HCT116 (cell line): ENCODE results near the gene TPD52L2. TPM values are rescaled to one million over a fixed set of nuclear protein-coding genes. Genes with fewer than 3 reads are reported as not detected.

Source experiments
- ATAC-seq: fragments of 200-7000 bp; cut with Tn5 transposase; 2 replicates; pipeline ENCODE4 v1.9.1; 2020; ENCODE audit warnings: mild to moderate bottlenecking, moderate library complexity
- BruUV-seq: library from RNA; stranded (reverse); fragments of 400-500 nt; replicated peaks from 2 replicates; lab custom pipeline; 2021; lab: Mats Ljungman, UMichigan
- CTCF ChIA-PET: fragments of 300-600 bp; sonication (Branson Sonifier 250); formaldehyde crosslinking; loops from one replicate; lab custom pipeline; 2021; ENCODE audit warnings: antibody characterized with exemption; lab: Charles Lee
- POLR2A ChIA-PET: fragments of 300-600, 350-600 bp; sonication (Branson Sonifier 250); formaldehyde crosslinking; loops from one replicate; lab custom pipeline; 2021; ENCODE audit warnings: antibody characterized with exemption; lab: Charles Lee
- RAD21 ChIA-PET, 2 experiments: fragments of 300-600 bp; sonication (Branson Sonifier 250); formaldehyde crosslinking; loops; one replicate each; lab custom pipeline; 2023; ENCODE audit warnings: low total read pairs in 2 of 2; ENCODE audit not compliant: uncharacterized antibody in 2 of 2, unreplicated experiment in 2 of 2, low non-redundant PET in 1 of 2; lab: Charles Lee
- DNase-seq: peaks from one replicate; pipeline ENCODE4 v3.0.0-alpha.2; 2010; ENCODE audit warnings: low read depth, low spot score
- H2AFZ ChIP-seq: fragments of 200-600 bp; shearing (Covaris generic), sonication (generic); 2 replicates; pipeline ENCODE4 v1.6.1; 2017; ENCODE audit warnings: low read depth, mixed run types, mixed read lengths, antibody characterized with exemption, low read length; ENCODE audit not compliant: poor library complexity, severe bottlenecking
- H3K27ac ChIP-seq: 2 replicates; pipeline ENCODE4 v1.5.1; 2012; ENCODE audit warnings: low read depth, low read length
- H3K27me3 ChIP-seq: fragments of 200-600 bp; sonication (generic); 2 replicates; pipeline ENCODE4 v1.6.1; 2016; ENCODE audit warnings: mixed run types, low read length, mixed read lengths; ENCODE audit not compliant: insufficient read depth
- H3K36me3 ChIP-seq, 2 experiments: fragments of 200-500 bp in 1 of 2; fragments of 200-600 bp in 1 of 2; sonication (Bioruptor generic) in 1 of 2; sonication (generic) in 1 of 2; 2 replicates each; pipeline versions ENCODE4 v1.5.1 to v1.6.1; 2014 to 2016; ENCODE audit warnings: low read length in 2 of 2, inconsistent platforms in 1 of 2, mixed read lengths in 1 of 2, mixed run types in 1 of 2; ENCODE audit not compliant: insufficient read depth in 2 of 2, control insufficient read depth in 1 of 2
- H3K4me1 ChIP-seq, 2 experiments: fragments of 200-600 bp in 1 of 2; sonication (generic) in 1 of 2; 2 replicates each; pipeline versions ENCODE4 v1.5.1 to v1.6.1; 2012 to 2017; ENCODE audit warnings: low read length in 2 of 2, inconsistent platforms in 1 of 2, mild to moderate bottlenecking in 1 of 2, mixed read lengths in 1 of 2, mixed run types in 1 of 2, moderate library complexity in 1 of 2; ENCODE audit not compliant: insufficient read depth in 2 of 2, control insufficient read depth in 1 of 2
- H3K4me2 ChIP-seq: fragments of 200-600 bp; sonication (generic); 2 replicates; pipeline ENCODE4 v1.6.1; 2017; ENCODE audit warnings: mixed run types, low read length, mixed read lengths
- H3K4me3 ChIP-seq, 2 experiments: fragments of 200-600 bp in 1 of 2; sonication (generic) in 1 of 2; replicated peaks in 1 of 2; 2 replicates each; pipeline ENCODE4 v1.5.1; 2011 to 2016; ENCODE audit warnings: low read length in 2 of 2, control low read depth in 1 of 2, low read depth in 1 of 2, mild to moderate bottlenecking in 1 of 2, mixed read lengths in 1 of 2, mixed run types in 1 of 2
- H3K79me2 ChIP-seq: fragments of 200-600 bp; sonication (generic); 2 replicates; pipeline ENCODE4 v1.6.1; 2017; ENCODE audit warnings: mild to moderate bottlenecking, mixed run types, low read length, moderate library complexity, mixed read lengths; ENCODE audit not compliant: insufficient read depth
- H3K9ac ChIP-seq: fragments of 200-600 bp; sonication (generic); 2 replicates; pipeline ENCODE4 v1.6.1; 2016; ENCODE audit warnings: low read length, mixed read lengths
- H3K9me2 ChIP-seq: fragments of 200-600 bp; sonication (generic), shearing (Covaris generic); 2 replicates; pipeline ENCODE4 v1.6.1; 2017; ENCODE audit warnings: mixed run types, mild to moderate bottlenecking, moderate library complexity; ENCODE audit not compliant: insufficient read depth
- H3K9me3 ChIP-seq, 2 experiments: fragments of 200-500 bp in 1 of 2; fragments of 200-600 bp in 1 of 2; sonication (Bioruptor generic) in 1 of 2; sonication (generic) in 1 of 2; 2 replicates each; pipeline ENCODE4 v1.6.1; 2014 to 2017; ENCODE audit warnings: low read length in 2 of 2, mixed read lengths in 2 of 2, inconsistent platforms in 1 of 2, low read depth in 1 of 2, mild to moderate bottlenecking in 1 of 2, mixed run types in 1 of 2, moderate library complexity in 1 of 2; ENCODE audit not compliant: control insufficient read depth in 1 of 2, insufficient read depth in 1 of 2
- H4K20me1 ChIP-seq: fragments of 200-600 bp; sonication (generic), shearing (Covaris generic); 2 replicates; pipeline ENCODE4 v1.6.1; 2017; ENCODE audit warnings: mixed run types, mild to moderate bottlenecking, moderate library complexity; ENCODE audit not compliant: insufficient read depth
- CBX3 ChIP-seq: IDR thresholded peaks from 2 replicates; pipeline ENCODE4 v1.6.1; 2012; ENCODE audit warnings: low read depth
- EZH2 ChIP-seq: fragments of 200-600 bp; sonication (generic); IDR thresholded peaks from 2 replicates; pipeline ENCODE4 v1.6.1; 2017; ENCODE audit warnings: antibody characterized with exemption, mixed run types
- POLR2A ChIP-seq: IDR thresholded peaks from 2 replicates; pipeline ENCODE4 v1.7.0; 2011; ENCODE audit warnings: borderline replicate concordance; ENCODE audit not compliant: insufficient read depth, insufficient read length; ENCODE audit errors: extremely low read depth
- POLR2AphosphoS5 ChIP-seq: IDR thresholded peaks from 2 replicates; pipeline ENCODE4 v1.6.1; 2011; ENCODE audit warnings: mild to moderate bottlenecking, low read depth, low read length, moderate library complexity
- ZFX ChIP-seq: fragments of 450-650 bp; IDR thresholded peaks from 2 replicates; pipeline ENCODE4 v1.6.1; 2017
- ZNF274 ChIP-seq: fragments of 200-500 bp; sonication (Bioruptor generic); IDR thresholded peaks from 2 replicates; pipeline ENCODE4 v1.6.1; 2014; ENCODE audit warnings: mild to moderate bottlenecking, low read depth, low read length, inconsistent platforms
- intact Hi-C: fragments of 100-400 bp; cut with micrococcal nuclease; formaldehyde crosslinking; loops from 2 replicates; pipeline ENCODE4 v1.10.0; 2022
- total RNA-seq: library from RNA; stranded (reverse); gene quantifications from one replicate; pipeline ENCODE4 v1.2.1, GENCODE V29; 2021; ENCODE audit not compliant: unreplicated experiment

TPD52L2 gene
- total RNA-seq, 1 experiment from 2014 or later = 149 TPM

GRCh38 chr20:63854069-63854765 is 10.9 kb upstream of the TPD52L2 start:
- Histone ChIP-seq H3K9me3 (no peaks in the 10 kb centered on the region), H3K4me2 (no peak overlapping the region), H3K9me2 (no peaks in the 10 kb centered on the region), H3K79me2 (no peaks in the 10 kb centered on the region), H2AFZ (no peak overlapping the region), H3K4me3 (no peak overlapping the region), H3K9ac (no peak overlapping the region), H4K20me1 (no peaks in the 10 kb centered on the region), H3K27ac (no peak overlapping the region; the same call in 1 of the 2 replicates), H3K27me3 (no peaks in the 10 kb centered on the region), H3K36me3 (no peaks in the 10 kb centered on the region), H3K4me1 (peaks cover 8 to 25% of the 10 kb centered on the region in 2 experiments; a peak in 3 of 4 replicates)
- ChIA-PET POLR2A (interaction anchor here (1.5 kb wide), 1 partner anchor 11 kb away, joined by 6 read pairs; the partner anchor contains the start of gene TPD52L2), RAD21 (no interaction called here), CTCF (no interaction called here)
- BruUV-seq = no TSS peak
- intact Hi-C loops = no loop called here
- DNase-seq (no peak), ATAC-seq (no peak)
- TF ChIP-seq ZNF274 (no peak), ZFX (no peak)

DNA sequence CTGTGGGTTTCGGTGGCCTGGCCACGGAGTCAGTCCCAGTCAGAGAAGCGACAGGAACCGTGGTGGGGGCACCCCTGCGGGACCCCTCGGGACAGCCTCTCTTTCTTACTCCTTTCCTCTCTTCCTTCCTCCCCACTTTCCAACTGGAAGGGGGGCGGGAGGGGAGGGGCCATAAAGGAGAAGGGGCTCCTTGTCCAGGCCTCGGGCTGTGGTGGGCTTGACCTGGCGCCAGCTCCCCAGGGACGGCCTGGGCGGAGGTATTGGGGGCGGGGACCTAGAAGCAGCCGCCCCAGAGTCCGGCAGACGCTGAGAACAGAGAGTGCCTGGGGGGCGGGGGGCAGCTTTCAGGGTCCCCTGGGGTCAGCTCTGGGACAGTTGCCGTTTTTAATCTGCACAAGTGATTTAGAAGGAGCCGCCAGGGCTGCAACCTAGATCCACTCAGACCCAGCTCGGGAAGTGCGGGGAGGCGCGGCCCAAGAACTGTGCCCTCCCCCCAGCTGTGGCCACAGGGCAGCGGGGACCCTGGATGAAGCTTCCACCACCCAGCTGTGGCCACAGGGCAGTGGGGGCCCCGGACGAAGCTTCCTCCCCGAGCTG is 10.2 kb upstream of the TPD52L2 start:
- Histone ChIP-seq H3K4me1 (peaks cover 8 to 29% of the 10 kb centered on the region in 2 experiments; a peak in 3 of 4 replicates), H3K27me3 (no peaks in the 10 kb centered on the region), H2AFZ (no peak overlapping the region), H3K79me2 (no peaks in the 10 kb centered on the region), H3K9me3 (no peaks in the 10 kb centered on the region), H3K9ac (no peak overlapping the region), H3K27ac (no peak overlapping the region), H3K4me2 (no peak overlapping the region), H3K4me3 (no peak overlapping the region)
- no peak for DNase-seq
- intact Hi-C loops = no loop called here
- no TSS peak for BruUV-seq
- ChIA-PET CTCF (no interaction called here), RAD21 (no interaction called here), POLR2A (interaction anchor here (1.5 kb wide), 1 partner anchor 10 kb away, joined by 6 read pairs; the partner anchor contains the start of gene TPD52L2)
- TF ChIP-seq POLR2A (no peak), CBX3 (no peak), ZFX (no peak), ZNF274 (no peak), POLR2AphosphoS5 (no peak), EZH2 (no peak)
- TF ChIP-seq, all 23 proteins: peak for 0
- no peak for ATAC-seq
- no peaks in the 10 kb centered on the region for H3K9me2 ChIP-seq
- no peaks in the 10 kb centered on the region for H4K20me1 ChIP-seq
- H3K36me3 ChIP-seq = no peaks in the 10 kb centered on the region
